ENCODE measurements around the gene CSF3R.

The CSF3R gene

DNA sequence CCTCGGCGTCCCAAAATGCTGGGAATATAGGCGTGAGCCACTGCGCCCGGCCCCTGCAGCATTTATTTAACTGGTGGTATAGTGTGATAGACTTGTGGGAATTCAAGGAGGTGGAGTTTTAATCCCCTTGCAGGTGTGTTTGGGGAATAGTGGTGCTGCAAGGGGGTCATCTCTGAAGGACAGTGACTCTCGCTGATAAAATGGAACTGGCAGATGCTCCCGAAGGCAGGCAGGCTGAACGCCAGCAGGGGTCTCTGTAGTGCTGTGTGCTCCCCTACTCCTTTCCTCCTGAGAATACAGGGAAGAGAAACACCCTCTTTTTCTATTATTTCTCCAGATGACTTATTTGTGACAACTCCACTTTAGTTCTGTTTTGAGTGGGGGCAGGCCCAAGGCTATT is 36.4 kb downstream of the CSF3R start:
- H3K4me3 ChIP-seq (ENCODE audit: low read depth, low read length): no peak overlapping the region
- peak; percentile 74 for DNase-seq
- H3K36me3 ChIP-seq: no peaks in the 10 kb centered on the region
- H3K9me3 ChIP-seq (ENCODE audit: severe bottlenecking): no peaks in the 10 kb centered on the region
- no peak overlapping the region for H3K27ac ChIP-seq
- TF ChIP-seq, protein P1, sequence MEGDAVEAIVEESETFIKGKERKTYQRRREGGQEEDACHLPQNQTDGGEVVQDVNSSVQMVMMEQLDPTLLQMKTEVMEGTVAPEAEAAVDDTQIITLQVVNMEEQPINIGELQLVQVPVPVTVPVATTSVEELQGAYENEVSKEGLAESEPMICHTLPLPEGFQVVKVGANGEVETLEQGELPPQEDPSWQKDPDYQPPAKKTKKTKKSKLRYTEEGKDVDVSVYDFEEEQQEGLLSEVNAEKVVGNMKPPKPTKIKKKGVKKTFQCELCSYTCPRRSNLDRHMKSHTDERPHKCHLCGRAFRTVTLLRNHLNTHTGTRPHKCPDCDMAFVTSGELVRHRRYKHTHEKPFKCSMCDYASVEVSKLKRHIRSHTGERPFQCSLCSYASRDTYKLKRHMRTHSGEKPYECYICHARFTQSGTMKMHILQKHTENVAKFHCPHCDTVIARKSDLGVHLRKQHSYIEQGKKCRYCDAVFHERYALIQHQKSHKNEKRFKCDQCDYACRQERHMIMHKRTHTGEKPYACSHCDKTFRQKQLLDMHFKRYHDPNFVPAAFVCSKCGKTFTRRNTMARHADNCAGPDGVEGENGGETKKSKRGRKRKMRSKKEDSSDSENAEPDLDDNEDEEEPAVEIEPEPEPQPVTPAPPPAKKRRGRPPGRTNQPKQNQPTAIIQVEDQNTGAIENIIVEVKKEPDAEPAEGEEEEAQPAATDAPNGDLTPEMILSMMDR (IDR thresholded peaks at IDR 0.05; ENCODE audit: low read depth, low read length): peak; percentile 90
- no peaks in the 10 kb centered on the region for H3K27me3 ChIP-seq (ENCODE audit: insufficient read depth, low read depth, severe bottlenecking)

DNA sequence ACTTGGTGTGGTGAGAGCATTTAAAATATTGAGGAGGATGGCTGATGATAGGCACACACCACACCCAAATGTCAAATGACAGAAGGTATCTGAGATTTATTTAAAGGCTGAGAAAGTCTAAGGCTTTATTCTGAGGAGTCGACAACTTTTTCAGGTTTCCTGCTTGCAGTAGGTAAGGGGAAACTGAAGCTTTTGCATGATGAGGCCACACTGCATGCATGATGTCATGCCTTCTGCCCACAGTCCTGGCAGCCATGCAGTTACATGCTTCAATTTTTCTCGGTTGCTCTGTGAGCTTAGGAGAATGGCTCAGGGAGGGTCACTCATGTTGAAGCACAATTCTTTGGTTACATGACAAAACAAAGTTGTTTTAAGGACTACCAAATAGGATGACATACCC is 39.4 kb downstream of the CSF3R start:
- Histone ChIP-seq H3K4me3 (ENCODE audit: low read depth, low read length) (no peak overlapping the region), H3K9me3 (ENCODE audit: severe bottlenecking) (no peaks in the 10 kb centered on the region), H3K27ac (no peak overlapping the region), H3K27me3 (ENCODE audit: insufficient read depth, low read depth, severe bottlenecking) (no peaks in the 10 kb centered on the region), H3K36me3 (no peaks in the 10 kb centered on the region)
- TF ChIP-seq, protein P1 (IDR thresholded peaks at IDR 0.05; ENCODE audit: low read depth, low read length): no peak
- DNase-seq: no peak

DNA sequence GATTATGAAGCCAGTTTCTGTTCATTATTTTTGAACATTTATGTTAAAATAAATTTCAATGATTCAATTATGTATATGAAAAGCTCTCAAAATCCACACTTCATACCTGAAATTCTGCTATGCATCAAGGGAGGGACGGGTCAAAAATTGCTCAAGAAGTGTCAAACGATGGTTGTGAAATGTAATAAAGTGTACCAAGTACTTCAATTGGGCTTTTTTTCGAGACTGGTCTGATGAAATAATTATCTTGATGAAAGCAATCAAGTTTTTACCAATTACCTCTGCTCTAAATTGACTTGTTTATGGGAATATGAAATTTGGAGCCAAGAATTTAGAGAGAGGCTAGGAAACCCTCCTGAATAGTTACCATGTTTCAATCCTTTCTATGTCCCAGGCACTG is 40.4 kb downstream of the CSF3R start:
- H3K36me3 ChIP-seq: no peaks in the 10 kb centered on the region; the same call in 1 of the 2 replicates
- no peak for DNase-seq
- H3K9me3 ChIP-seq (ENCODE audit: severe bottlenecking): no peaks in the 10 kb centered on the region
- TF ChIP-seq, protein P1 (IDR thresholded peaks at IDR 0.05; ENCODE audit: low read depth, low read length): no peak
- no peak overlapping the region for H3K27ac ChIP-seq
- H3K4me3 ChIP-seq (ENCODE audit: low read depth, low read length): no peak overlapping the region
- H3K27me3 ChIP-seq (ENCODE audit: insufficient read depth, low read depth, severe bottlenecking): no peaks in the 10 kb centered on the region

DNA sequence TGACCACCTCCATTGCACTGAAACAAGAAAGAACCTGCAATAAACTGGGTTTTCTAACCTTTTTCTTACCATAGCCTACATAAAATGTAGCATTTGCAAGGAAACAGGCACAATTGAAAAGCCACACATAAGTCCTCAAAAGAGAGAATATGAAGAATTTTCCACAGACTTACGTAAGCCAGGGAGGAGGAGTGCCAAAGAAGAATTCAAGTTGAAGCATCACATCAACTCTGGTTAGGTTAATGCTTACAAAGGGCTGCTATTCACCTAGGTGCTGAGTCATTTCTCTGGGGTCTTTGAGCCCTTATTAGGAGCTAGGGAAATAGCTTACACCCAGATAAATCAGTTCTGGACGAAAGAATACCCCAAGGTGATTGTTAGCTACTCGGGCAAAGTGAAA is 42.1 kb downstream of the CSF3R start:
- H3K36me3 ChIP-seq: no peaks in the 10 kb centered on the region; the same call in 1 of the 2 replicates
- no peaks in the 10 kb centered on the region for H3K9me3 ChIP-seq (ENCODE audit: severe bottlenecking)
- DNase-seq: no peak
- H3K27me3 ChIP-seq (ENCODE audit: insufficient read depth, low read depth, severe bottlenecking): no peaks in the 10 kb centered on the region
- H3K4me3 ChIP-seq (ENCODE audit: low read depth, low read length): no peak overlapping the region
- H3K27ac ChIP-seq: no peak overlapping the region
- TF ChIP-seq, protein P1 (IDR thresholded peaks at IDR 0.05; ENCODE audit: low read depth, low read length): no peak

DNA sequence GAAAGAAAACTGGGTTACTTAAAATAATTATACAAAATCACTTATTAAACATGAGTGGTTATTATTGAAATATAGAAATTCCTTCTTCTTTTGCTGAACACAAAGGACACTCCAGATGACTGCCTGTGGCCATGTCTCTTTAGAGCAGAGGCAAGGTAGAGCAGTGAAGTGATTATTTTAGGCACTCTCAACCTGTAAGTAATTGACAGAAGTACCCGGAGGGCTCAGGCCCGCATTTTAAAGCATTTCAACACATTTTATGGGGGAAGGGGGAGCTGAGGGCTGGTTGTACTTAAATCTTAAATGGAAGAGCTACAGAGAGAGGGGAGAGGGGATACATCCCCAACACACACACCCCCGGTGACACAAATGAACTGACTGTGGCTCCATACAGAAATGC is 42.7 kb downstream of the CSF3R start:
- no peak for DNase-seq
- H3K27me3 ChIP-seq (ENCODE audit: insufficient read depth, low read depth, severe bottlenecking): no peaks in the 10 kb centered on the region
- H3K36me3 ChIP-seq: no peaks in the 10 kb centered on the region; the same call in 1 of the 2 replicates
- TF ChIP-seq, protein P1 (IDR thresholded peaks at IDR 0.05; ENCODE audit: low read depth, low read length): no peak
- H3K4me3 ChIP-seq (ENCODE audit: low read depth, low read length): no peak overlapping the region
- H3K27ac ChIP-seq: no peak overlapping the region
- H3K9me3 ChIP-seq (ENCODE audit: severe bottlenecking): no peaks in the 10 kb centered on the region

DNA sequence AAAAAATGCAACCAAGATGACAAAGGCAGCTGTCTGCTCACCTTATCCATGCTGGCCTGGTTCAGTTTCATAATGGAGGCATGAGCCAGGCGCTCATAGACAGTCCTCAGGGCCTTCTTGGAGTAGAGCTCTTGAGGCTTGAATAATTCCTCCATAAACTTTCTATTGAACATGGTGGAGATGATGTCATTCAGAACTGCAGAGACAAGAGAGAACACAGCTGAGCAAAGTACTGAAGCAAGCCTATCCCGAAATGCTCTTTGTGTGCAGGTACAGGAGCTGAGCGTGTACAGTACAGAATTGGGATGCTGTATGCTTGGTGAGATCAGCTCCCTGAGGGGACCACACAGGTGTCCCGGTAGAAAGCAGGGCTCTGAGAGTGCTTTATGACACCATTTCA is 44.0 kb downstream of the CSF3R start:
- Histone ChIP-seq H3K36me3 (no peaks in the 10 kb centered on the region; the same call in 1 of the 2 replicates), H3K27ac (no peak overlapping the region)

More for the DNA sequence above, 44.0 kb downstream of the CSF3R start:
- H3K4me3 ChIP-seq (ENCODE audit: low read depth, low read length): no peak overlapping the region
- H3K9me3 ChIP-seq (ENCODE audit: severe bottlenecking): no peaks in the 10 kb centered on the region
- TF ChIP-seq, protein P1 (IDR thresholded peaks at IDR 0.05; ENCODE audit: low read depth, low read length): no peak
- no peak for DNase-seq
- no peaks in the 10 kb centered on the region for H3K27me3 ChIP-seq (ENCODE audit: insufficient read depth, low read depth, severe bottlenecking)

Data from WERI-Rb-1 (cell line).